Keratinocyte (primary cell): Measurements from ENCODE around the gene MBNL2. TPM values are rescaled to one million over a fixed set of nuclear protein-coding genes. Genes with fewer than 3 reads are reported as not detected.

Experiments used
- DNase-seq: peaks from one replicate; pipeline ENCODE4 v3.0.0-alpha.2; 2011; ENCODE audit warnings: low read depth, missing footprints, low spot score
- FAIRE-seq: peaks from 2 replicates; lab custom pipeline; 2011; peaks lifted over from hg19 to GRCh38; lab: Jason Lieb, UNC
- H2AFZ ChIP-seq: 2 replicates; pipeline ENCODE4 v1.6.0; 2012; ENCODE audit warnings: low read length, control low read depth, inconsistent platforms; ENCODE audit not compliant: control insufficient read depth
- H3K27ac ChIP-seq: 2 replicates; pipeline ENCODE4 v1.5.1; 2011; ENCODE audit warnings: low read length; ENCODE audit not compliant: control insufficient read depth, insufficient read depth
- H3K27me3 ChIP-seq: 3 replicates; pipeline ENCODE4 v1.6.0; 2011; ENCODE audit warnings: low read length; ENCODE audit not compliant: control insufficient read depth, insufficient read depth; ENCODE audit errors: extremely low read depth
- H3K36me3 ChIP-seq, 2 experiments: 2 replicates in 1 of 2; 3 replicates in 1 of 2; pipeline ENCODE4 v1.5.1; 2011; ENCODE audit warnings: low read length in 2 of 2, mild to moderate bottlenecking in 1 of 2; ENCODE audit not compliant: control insufficient read depth in 2 of 2, insufficient read depth in 2 of 2; ENCODE audit errors: extremely low read depth in 1 of 2
- H3K4me1 ChIP-seq: 3 replicates; pipeline ENCODE4 v1.5.1; 2011; ENCODE audit warnings: low read length; ENCODE audit not compliant: control insufficient read depth, insufficient read depth; ENCODE audit errors: extremely low read depth
- H3K4me2 ChIP-seq: 3 replicates; pipeline ENCODE4 v1.6.0; 2011; ENCODE audit warnings: low read depth, low read length; ENCODE audit not compliant: control insufficient read depth, insufficient read depth; ENCODE audit errors: extremely low read depth
- H3K4me3 ChIP-seq, 3 experiments: fragments of 200-600 bp in 1 of 3; sonication (generic) in 1 of 3; 2 replicates in 2 of 3; 3 replicates in 1 of 3; pipeline ENCODE4 v1.5.1; 2011 to 2016; ENCODE audit warnings: low read length in 3 of 3, mild to moderate bottlenecking in 3 of 3, control low read depth in 2 of 3, inconsistent platforms in 1 of 3, low read depth in 1 of 3, mixed read lengths in 1 of 3, mixed run types in 1 of 3, moderate library complexity in 1 of 3; ENCODE audit not compliant: control insufficient read depth in 2 of 3, insufficient read depth in 2 of 3; ENCODE audit errors: extremely low read depth in 1 of 3
- H3K79me2 ChIP-seq: 2 replicates; pipeline ENCODE4 v1.6.0; 2012; ENCODE audit warnings: low read length; ENCODE audit not compliant: control insufficient read depth, insufficient read depth
- H3K9ac ChIP-seq: 3 replicates; pipeline ENCODE4 v1.6.0; 2011; ENCODE audit warnings: low read length; ENCODE audit not compliant: control insufficient read depth, insufficient read depth; ENCODE audit errors: extremely low read depth
- H3K9me1 ChIP-seq: 3 replicates; pipeline ENCODE4 v1.6.0; 2011; ENCODE audit warnings: low read length; ENCODE audit not compliant: control insufficient read depth, insufficient read depth; ENCODE audit errors: extremely low read depth
- H3K9me3 ChIP-seq: 2 replicates; pipeline ENCODE4 v1.5.1; 2012; ENCODE audit warnings: low read depth, low read length; ENCODE audit not compliant: control insufficient read depth
- H4K20me1 ChIP-seq: 3 replicates; pipeline ENCODE4 v1.6.0; 2011; ENCODE audit warnings: low read length; ENCODE audit not compliant: control insufficient read depth, insufficient read depth; ENCODE audit errors: extremely low read depth
- CTCF ChIP-seq, 3 experiments: IDR thresholded peaks in 1 of 3; conservative IDR thresholded peaks in 1 of 3; optimal IDR thresholded peaks in 1 of 3; 2 replicates in 2 of 3; 3 replicates in 1 of 3; pipeline versions ENCODE3 to v1.5.1; 2011; ENCODE audit warnings: low read length in 3 of 3, mild to moderate bottlenecking in 3 of 3, moderate library complexity in 2 of 3, control low read depth in 1 of 3, inconsistent platforms in 1 of 3; ENCODE audit not compliant: insufficient read depth in 2 of 3; ENCODE audit errors: extremely low read depth in 1 of 3
- EZH2 ChIP-seq: IDR thresholded peaks from one replicate; pipeline ENCODE4 v1.6.1; 2012; ENCODE audit warnings: inconsistent platforms, mild to moderate bottlenecking, low read length, moderate library complexity
- dilution Hi-C: fragments of 300-500 bp; cut with MboI; formaldehyde crosslinking; loops from one replicate; pipeline ENCODE4 v1.7.0; 2020; ENCODE audit warnings: low sequenced_read_pairs; ENCODE audit not compliant: extremely low pct_ligation_motif_present
- polyA plus RNA-seq, 5 experiments: library from polyadenylated mRNA; depleted of rRNA in 3 of 5; stranded (reverse) in 3 of 5; stranded (forward) in 1 of 5; unstranded in 1 of 5; fragments of >200 nt; gene quantifications; 1 replicate in 1 of 5; 2 replicates in 3 of 5; 3 replicates in 1 of 5; pipeline versions ENCODE4 v1.2.1 to v1.2.3, GENCODE V29; 2011 to 2012; ENCODE audit warnings: missing spikeins in 2 of 5, low read depth in 1 of 5, low replicate concordance in 1 of 5
- small RNA-seq, 3 experiments: library from RNA; depleted of rRNA; stranded (forward); fragments of <200 nt; gene quantifications; one replicate each; pipeline ENCODE3, GENCODE V24; 2012; ENCODE audit warnings: low read depth in 3 of 3, low replicate concordance in 1 of 3; ENCODE audit not compliant: insufficient read length in 3 of 3

Gene MBNL2
- polyA plus RNA-seq, 1 donor (not counting 4 experiments of a cell fraction or from before 2014, with no cell fraction given): 28.4 TPM

- H3K79me2 ChIP-seq: peaks cover 38% of the 10 kb centered on the region
- peaks cover 0 to 2% of the 10 kb centered on the region in 2 experiments for H3K36me3 ChIP-seq
- no peak for FAIRE-seq
- H3K9me1 ChIP-seq: peaks cover 3% of the 10 kb centered on the region
- no peak overlapping the region for H3K4me3 ChIP-seq
- H4K20me1 ChIP-seq: no peaks in the 10 kb centered on the region
- H3K27me3 ChIP-seq: no peaks in the 10 kb centered on the region
- no peak overlapping the region for H2AFZ ChIP-seq
- H3K9me3 ChIP-seq: no peaks in the 10 kb centered on the region
- DNase-seq: no peak
- no peak overlapping the region for H3K27ac ChIP-seq
- TF ChIP-seq CTCF (optimal IDR thresholded peaks at IDR 0.05 in 1 of 3, IDR thresholded peaks at IDR 0.05 in 1 of 3, conservative IDR thresholded peaks at IDR 0.05 in 1 of 3; ENCODE audit: extremely low read depth in 1 of 3, insufficient read depth in 2 of 3, low read length in 3 of 3) (no peak), EZH2 (no peak)
- no peak overlapping the region for H3K4me2 ChIP-seq
- H3K4me1 ChIP-seq: no peaks in the 10 kb centered on the region
- dilution Hi-C loops: no loop called here
- H3K9ac ChIP-seq: no peak overlapping the region
These were observed 219.2 kb downstream of the MBNL2 start for GRCh38 chr13:97441368-97441767.

Small RNA genes within 50 kb of the gene (small RNA-seq; reads per million reads assigned to genes)
- gene AL442067.1: 0 reads per million in 3 experiments
- gene RNA5SP37: 0 reads per million in 3 experiments

Other genes with a start within 250 kb of the MBNL2 start
- not detected in 3 replicates for gene OXGR1, start 227.9 kb upstream of the MBNL2 start, polyA plus RNA-seq
- gene RAP2A, start 211.8 kb downstream of the MBNL2 start, polyA plus RNA-seq: 15.4 to 19.2 TPM (median 19.0 TPM) in 3 replicates